Endothelial cell of umbilical vein (primary cell): Measurements from ENCODE around the gene RFX1. TPM values are rescaled to one million over a fixed set of nuclear protein-coding genes. Genes with fewer than 3 reads are reported as not detected.

ENCODE experiments used
- BruUV-seq: library from RNA; stranded (reverse); fragments of 400-500 nt; replicated peaks from 2 replicates; lab custom pipeline; 2021; lab: Mats Ljungman, UMichigan
- CTCF ChIA-PET: fragments of 300-600, 350-600 bp; sonication (Branson Sonifier 250); formaldehyde crosslinking; loops from one replicate; lab custom pipeline; 2021; ENCODE audit warnings: antibody characterized with exemption, inconsistent platforms; lab: Charles Lee
- POLR2A ChIA-PET: fragments of 300-600, 350-600 bp; sonication (Branson Sonifier 250); formaldehyde crosslinking; loops from one replicate; lab custom pipeline; 2021; ENCODE audit warnings: antibody characterized with exemption, inconsistent platforms; lab: Charles Lee
- DNase-seq: peaks from one replicate; pipeline ENCODE4 v3.0.0-alpha.2; 2011; ENCODE audit warnings: low read depth, low spot score
- FAIRE-seq: peaks from 2 replicates; lab custom pipeline; 2011; peaks lifted over from hg19 to GRCh38; lab: Jason Lieb, UNC
- H2AFZ ChIP-seq: 2 replicates; pipeline ENCODE4 v1.6.0; 2012; ENCODE audit warnings: low read depth, low read length, control low read depth, inconsistent platforms
- H3K27ac ChIP-seq: 2 replicates; pipeline ENCODE4 v1.5.1; 2011; ENCODE audit warnings: low read depth, mild to moderate bottlenecking, control low read depth, low read length, moderate library complexity; ENCODE audit not compliant: insufficient read depth
- H3K27me3 ChIP-seq, 2 experiments: 2 replicates each; pipeline versions ENCODE4 v1.6.0 to v1.6.1; 2011; ENCODE audit warnings: low read length in 2 of 2, mixed read lengths in 1 of 2; ENCODE audit not compliant: control insufficient read depth in 2 of 2, insufficient read depth in 2 of 2
- H3K36me3 ChIP-seq, 2 experiments: 2 replicates in 1 of 2; 3 replicates in 1 of 2; pipeline ENCODE4 v1.5.1; 2011; ENCODE audit warnings: low read length in 2 of 2, mild to moderate bottlenecking in 1 of 2, moderate library complexity in 1 of 2; ENCODE audit not compliant: control insufficient read depth in 2 of 2, insufficient read depth in 2 of 2; ENCODE audit errors: extremely low read depth in 1 of 2
- H3K4me1 ChIP-seq: 3 replicates; pipeline ENCODE4 v1.5.1; 2011; ENCODE audit warnings: mild to moderate bottlenecking, low read length; ENCODE audit not compliant: control insufficient read depth, insufficient read depth; ENCODE audit errors: extremely low read depth
- H3K4me2 ChIP-seq: 2 replicates; pipeline ENCODE4 v1.6.1; 2011; ENCODE audit warnings: low read length, control low read depth, mixed read lengths; ENCODE audit not compliant: insufficient read depth
- H3K4me3 ChIP-seq, 3 experiments: fragments of 200-600 bp in 1 of 3; sonication (generic), shearing (Covaris generic) in 1 of 3; replicated peaks in 1 of 3; 2 replicates each; pipeline ENCODE4 v1.5.1; 2011 to 2016; ENCODE audit warnings: control low read depth in 3 of 3, low read length in 3 of 3, mild to moderate bottlenecking in 2 of 3, inconsistent platforms in 1 of 3, low read depth in 1 of 3, moderate library complexity in 1 of 3; ENCODE audit not compliant: insufficient read depth in 1 of 3
- H3K79me2 ChIP-seq: 2 replicates; pipeline ENCODE4 v1.6.0; 2012; ENCODE audit warnings: low read length, inconsistent platforms; ENCODE audit not compliant: control insufficient read depth, insufficient read depth
- H3K9ac ChIP-seq: replicated peaks from 2 replicates; pipeline ENCODE3; 2011; ENCODE audit warnings: low read length, control low read depth; ENCODE audit not compliant: insufficient read depth; ENCODE audit errors: extremely low read depth
- H3K9me1 ChIP-seq: replicated peaks from 3 replicates; pipeline ENCODE4 v1.6.0; 2011; ENCODE audit warnings: mild to moderate bottlenecking, low read length; ENCODE audit not compliant: control insufficient read depth, insufficient read depth; ENCODE audit errors: extremely low read depth
- H3K9me3 ChIP-seq: replicated peaks from 2 replicates; pipeline ENCODE4 v1.5.1; 2012; ENCODE audit warnings: low read length, inconsistent platforms; ENCODE audit not compliant: control insufficient read depth, insufficient read depth
- H4K20me1 ChIP-seq: replicated peaks from 2 replicates; pipeline ENCODE3; 2011; ENCODE audit warnings: mild to moderate bottlenecking, low read length; ENCODE audit not compliant: control insufficient read depth, insufficient read depth; ENCODE audit errors: extremely low read depth
- EZH2 ChIP-seq: IDR thresholded peaks from 2 replicates; pipeline ENCODE4 v1.6.1; 2012; ENCODE audit warnings: borderline replicate concordance, low read depth, mild to moderate bottlenecking, moderate library complexity, low read length, inconsistent platforms; ENCODE audit not compliant: severe bottlenecking
- FOS ChIP-seq: IDR thresholded peaks from 2 replicates; pipeline ENCODE4 v1.6.1; 2011; ENCODE audit warnings: mild to moderate bottlenecking, low read length, moderate library complexity, borderline replicate concordance; ENCODE audit not compliant: insufficient read depth
- GATA2 ChIP-seq: IDR thresholded peaks from 2 replicates; pipeline ENCODE4 v1.7.0; 2011; ENCODE audit warnings: low read depth, mild to moderate bottlenecking, moderate library complexity, mixed read lengths, low read length; ENCODE audit not compliant: insufficient read length, insufficient read depth
- JUN ChIP-seq: IDR thresholded peaks from 2 replicates; pipeline ENCODE4 v1.6.1; 2011; ENCODE audit warnings: borderline replicate concordance, low read depth; ENCODE audit not compliant: insufficient read length, insufficient read depth
- MAX ChIP-seq: IDR thresholded peaks from 2 replicates; pipeline ENCODE4 v1.6.1; 2011; ENCODE audit not compliant: insufficient read depth, insufficient read length
- MYC ChIP-seq: IDR thresholded peaks from one replicate; pipeline ENCODE4 v1.6.1; 2011; ENCODE audit warnings: mild to moderate bottlenecking, low read depth, low read length
- POLR2A ChIP-seq: IDR thresholded peaks from 2 replicates; pipeline ENCODE4 v1.6.1; 2012; ENCODE audit warnings: low read depth, mild to moderate bottlenecking, control low read depth, low read length
- POLR2AphosphoS5 ChIP-seq: IDR thresholded peaks from 2 replicates; pipeline ENCODE4 v1.6.1; 2012; ENCODE audit warnings: low read depth, mild to moderate bottlenecking, control low read depth, low read length, moderate library complexity; ENCODE audit not compliant: insufficient read depth
- dilution Hi-C: fragments of 300-500 bp; cut with MboI; formaldehyde crosslinking; loops from one replicate; pipeline ENCODE4 v1.15.0; 2019; ENCODE audit warnings: low sequenced_read_pairs; ENCODE audit not compliant: extremely low pct_ligation_motif_present
- intact Hi-C: fragments of 100-400 bp; cut with micrococcal nuclease; formaldehyde crosslinking; loops from one replicate; pipeline ENCODE4 v1.10.0; 2022
- polyA plus RNA-seq, 4 experiments: library from polyadenylated mRNA; depleted of rRNA in 3 of 4; stranded (reverse) in 3 of 4; unstranded in 1 of 4; fragments of >200 nt; gene quantifications; 2 replicates each; pipeline versions ENCODE4 v1.2.1 to v1.2.3, GENCODE V29; 2011 to 2012; ENCODE audit warnings: missing spikeins in 1 of 4
- total RNA-seq: library from RNA; stranded (reverse); gene quantifications from 2 replicates; pipeline ENCODE4 v1.2.3, GENCODE V29; 2021
- TF ChIP-seq, protein P1 (sequence below), 2 donors: IDR thresholded peaks; 1 replicate in 1 of 2; 2 replicates in 1 of 2; pipeline ENCODE4 v1.5.1; 2011; ENCODE audit warnings: low read length in 2 of 2, mild to moderate bottlenecking in 2 of 2, moderate library complexity in 2 of 2, control low read depth in 1 of 2, inconsistent platforms in 1 of 2, low read depth in 1 of 2; ENCODE audit not compliant: insufficient read depth in 1 of 2; ENCODE audit errors: extremely low read depth in 1 of 2

Gene RFX1
- total and polyA plus RNA-seq, 2 donors (not counting 3 experiments of a cell fraction or from before 2014, with no cell fraction given), result 2.3 to 14.7 TPM

DNA sequence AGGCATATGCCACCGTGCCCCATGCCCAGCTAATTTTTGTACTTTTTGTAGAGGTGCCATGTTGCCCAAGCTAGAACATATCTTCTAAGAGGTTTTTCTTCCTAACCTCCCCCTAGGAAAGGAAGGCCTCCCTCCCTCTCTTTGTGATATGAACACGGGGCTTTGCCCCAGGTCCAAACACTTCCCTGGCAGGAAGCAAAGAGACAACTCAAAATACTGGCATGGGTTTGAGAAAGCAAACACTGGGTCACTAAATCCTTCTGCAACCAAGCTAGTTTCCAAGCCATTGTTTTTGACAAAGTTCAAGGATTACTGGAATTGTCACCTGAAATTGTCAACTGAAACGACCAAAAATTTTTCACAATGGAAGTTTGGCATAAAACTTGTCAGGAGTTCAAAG, 91.3 kb downstream of the RFX1 start:
- Histone ChIP-seq H3K4me3 (no peak overlapping the region), H3K4me2 (no peak overlapping the region), H3K27me3 (no peaks in the 10 kb centered on the region), H3K4me1 (no peaks in the 10 kb centered on the region), H2AFZ (no peak overlapping the region), H3K9me1 (no peaks in the 10 kb centered on the region), H3K9me3 (no peaks in the 10 kb centered on the region), H3K36me3 (peaks cover 2 to 13% of the 10 kb centered on the region in 2 experiments), H4K20me1 (no peaks in the 10 kb centered on the region), H3K79me2 (no peaks in the 10 kb centered on the region), H3K27ac (no peak overlapping the region), H3K9ac (no peak overlapping the region)
- TF ChIP-seq GATA2 (no peak), MYC (no peak), POLR2AphosphoS5 (no peak)
- no TSS peak for BruUV-seq
- dilution Hi-C loops (no loop called here), intact Hi-C loops (no loop called here)
- FAIRE-seq (no peak), DNase-seq (no peak)
- CTCF ChIA-PET, result interaction anchor here (1.0 kb wide), 1 partner anchor 9 kb away, joined by 3 read pairs; the partner anchor contains the start of genes BRME1 and CC2D1A
- POLR2A ChIA-PET, result no interaction called here

DNA sequence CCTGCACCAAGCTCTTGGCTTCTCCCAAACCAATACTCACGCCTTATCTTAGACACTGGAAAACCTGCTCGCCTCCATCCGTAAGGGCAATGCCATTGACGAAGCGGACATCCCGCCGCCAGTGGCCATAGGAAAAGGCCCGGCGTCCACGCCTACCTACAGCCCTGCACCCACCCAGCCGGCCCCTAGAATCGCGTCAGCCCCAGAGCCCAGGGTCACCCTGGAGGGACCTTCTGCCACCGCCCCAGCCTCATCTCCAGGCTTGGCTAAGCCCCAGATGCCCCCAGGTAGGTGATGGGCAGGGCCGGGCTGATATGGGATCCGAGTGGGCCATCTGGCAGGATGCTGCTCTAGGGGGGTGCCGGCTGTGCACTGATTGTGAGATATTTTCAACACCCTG, 92.8 kb downstream of the RFX1 start:
- Histone ChIP-seq H3K4me2 (no peak overlapping the region), H3K4me1 (no peaks in the 10 kb centered on the region), H2AFZ (no peak overlapping the region), H3K27ac (no peak overlapping the region), H3K27me3 (no peaks in the 10 kb centered on the region), H3K4me3 (no peak overlapping the region), H3K36me3 (peaks cover 1 to 14% of the 10 kb centered on the region in 2 experiments), H3K9me3 (no peaks in the 10 kb centered on the region), H3K79me2 (no peaks in the 10 kb centered on the region), H3K9ac (no peak overlapping the region), H3K9me1 (no peaks in the 10 kb centered on the region), H4K20me1 (no peaks in the 10 kb centered on the region)
- dilution Hi-C loops, result no loop called here
- CTCF ChIA-PET, result interaction anchor here (1.4 kb wide), 1 partner anchor 146 kb away, joined by 3 read pairs; no protein-coding TSS in a partner anchor
- POLR2A ChIA-PET, result no interaction called here
- DNase-seq (no peak), FAIRE-seq (no peak)
- intact Hi-C loops, result no loop called here
- TF ChIP-seq GATA2 (no peak), EZH2 (no peak), MAX (no peak), POLR2AphosphoS5 (no peak), MYC (no peak), POLR2A (no peak), FOS (no peak), JUN (no peak)
- TF ChIP-seq, protein P1, sequence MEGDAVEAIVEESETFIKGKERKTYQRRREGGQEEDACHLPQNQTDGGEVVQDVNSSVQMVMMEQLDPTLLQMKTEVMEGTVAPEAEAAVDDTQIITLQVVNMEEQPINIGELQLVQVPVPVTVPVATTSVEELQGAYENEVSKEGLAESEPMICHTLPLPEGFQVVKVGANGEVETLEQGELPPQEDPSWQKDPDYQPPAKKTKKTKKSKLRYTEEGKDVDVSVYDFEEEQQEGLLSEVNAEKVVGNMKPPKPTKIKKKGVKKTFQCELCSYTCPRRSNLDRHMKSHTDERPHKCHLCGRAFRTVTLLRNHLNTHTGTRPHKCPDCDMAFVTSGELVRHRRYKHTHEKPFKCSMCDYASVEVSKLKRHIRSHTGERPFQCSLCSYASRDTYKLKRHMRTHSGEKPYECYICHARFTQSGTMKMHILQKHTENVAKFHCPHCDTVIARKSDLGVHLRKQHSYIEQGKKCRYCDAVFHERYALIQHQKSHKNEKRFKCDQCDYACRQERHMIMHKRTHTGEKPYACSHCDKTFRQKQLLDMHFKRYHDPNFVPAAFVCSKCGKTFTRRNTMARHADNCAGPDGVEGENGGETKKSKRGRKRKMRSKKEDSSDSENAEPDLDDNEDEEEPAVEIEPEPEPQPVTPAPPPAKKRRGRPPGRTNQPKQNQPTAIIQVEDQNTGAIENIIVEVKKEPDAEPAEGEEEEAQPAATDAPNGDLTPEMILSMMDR (IDR thresholded peaks at IDR 0.05; ENCODE audit: extremely low read depth in 1 of 2, insufficient read depth in 1 of 2, low read depth in 1 of 2, low read length in 2 of 2), result no peak
- no TSS peak for BruUV-seq
